ENCODE data around the gene S100P. TPM values are rescaled to one million over a fixed set of nuclear protein-coding genes. Genes with fewer than 3 reads are reported as not detected.
"Not testable (repeated sequence)": the region's sequence is repeated elsewhere in the genome, so short reads cannot be mapped to it uniquely, and the experiment has no call there.

The S100P gene
- total RNA-seq, 1 donor from 2014 or later, result not detected

DNA sequence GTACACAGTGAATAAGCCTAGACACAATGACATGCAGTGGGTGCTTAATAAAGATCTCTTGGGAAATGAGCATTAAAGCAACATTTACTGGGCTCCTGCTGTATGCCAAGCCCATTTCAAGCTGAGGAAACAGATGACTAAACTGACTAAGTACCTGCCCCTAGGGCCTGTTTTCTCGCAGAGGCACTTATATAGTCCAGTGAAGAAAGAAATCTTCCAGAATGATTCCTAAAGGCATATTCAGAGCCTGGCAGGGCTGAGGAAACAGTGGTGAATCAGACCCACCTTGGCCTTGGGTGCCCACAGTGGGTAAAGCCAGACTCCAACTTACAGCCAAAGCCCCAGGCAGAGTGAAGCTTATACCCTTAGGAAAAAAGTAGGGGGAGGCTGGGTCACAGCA, 22.0 kb upstream of the S100P start:
- DNase-seq (ENCODE audit: missing footprints) (no peak), ATAC-seq (no peak)
- intact Hi-C loops (cut with DNase I), result no loop called here

DNA sequence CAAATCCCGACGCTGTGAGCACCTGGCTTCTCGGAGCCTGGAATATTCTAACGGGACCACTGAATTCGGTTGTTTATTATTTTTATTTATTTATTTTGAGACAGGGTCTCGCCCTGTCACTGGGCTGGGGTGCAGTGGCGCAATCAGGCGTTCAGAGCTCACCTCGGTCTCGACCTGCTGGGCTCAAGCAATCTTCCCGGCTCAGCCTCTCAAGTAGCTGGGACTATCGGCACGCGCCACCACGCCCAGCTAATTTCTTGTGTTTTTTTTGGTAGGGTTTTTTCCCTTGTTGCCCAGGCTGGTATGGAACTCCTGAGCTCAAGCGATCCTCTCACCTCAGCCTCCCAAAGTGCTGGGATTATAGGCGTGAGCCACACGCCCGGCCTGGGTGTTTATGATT, 21.5 kb upstream of the S100P start:
- DNase-seq (ENCODE audit: missing footprints) (peak; percentile 26), ATAC-seq (no peak)
- intact Hi-C loops (cut with DNase I), result no loop called here

DNA sequence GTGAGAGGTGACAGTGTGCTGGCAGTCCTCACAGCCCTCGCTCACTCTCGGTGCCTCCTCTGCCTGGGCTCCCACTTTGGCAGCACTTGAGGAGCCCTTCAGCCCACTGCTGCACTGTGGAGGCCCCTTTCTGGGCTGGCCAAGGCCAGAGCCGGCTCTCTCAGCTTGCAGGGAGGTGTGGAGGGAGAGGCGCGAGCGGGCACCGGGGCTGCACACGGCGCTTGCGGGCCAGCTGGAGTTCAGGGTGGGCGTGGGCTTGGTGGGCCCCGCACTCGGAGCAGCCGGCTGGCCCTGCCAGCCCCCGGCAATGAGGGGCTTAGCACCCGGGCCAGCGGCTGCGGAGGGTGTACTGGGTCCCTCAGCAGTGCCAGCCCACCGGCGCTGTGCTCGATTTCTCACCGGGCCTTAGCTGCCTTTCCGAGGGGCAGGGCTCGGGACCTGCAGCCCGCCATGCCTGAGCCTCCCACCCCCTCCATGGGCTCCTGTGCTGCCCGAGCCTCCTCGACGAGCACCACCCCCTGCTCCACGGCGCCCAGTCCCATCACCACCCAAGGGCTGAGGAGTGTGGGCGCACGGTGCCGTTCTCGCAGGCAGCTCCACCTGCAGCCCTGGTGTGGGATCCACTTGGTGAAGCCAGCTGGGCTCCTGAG, 21.0 kb upstream of the S100P start:
- ATAC-seq; intact Hi-C loops (cut with DNase I); DNase-seq (ENCODE audit: missing footprints): not testable (repeated sequence)

DNA sequence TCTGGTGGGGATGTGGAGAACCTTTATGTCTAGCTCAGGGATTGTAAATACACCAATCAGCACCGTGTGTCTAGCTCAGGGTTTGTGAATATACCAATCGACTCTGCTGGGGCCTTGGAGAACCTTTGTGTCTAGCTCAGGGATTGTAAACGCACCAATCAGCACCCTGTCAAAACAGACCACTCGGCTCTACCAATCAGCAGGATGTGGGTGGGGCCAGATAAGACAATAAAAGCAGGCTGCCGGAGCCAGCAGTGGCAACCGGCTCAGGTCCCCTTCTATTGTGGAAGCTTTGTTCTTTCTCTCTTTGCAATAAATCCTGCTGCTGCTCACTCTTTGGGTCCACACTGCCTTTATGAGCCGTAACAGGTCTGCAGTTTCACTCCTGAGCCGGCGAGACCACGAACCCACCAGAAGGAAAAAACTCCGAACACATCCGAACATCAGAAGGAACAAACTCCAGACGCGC, 20.5 kb upstream of the S100P start:
- DNase-seq (ENCODE audit: missing footprints); intact Hi-C loops (cut with DNase I); ATAC-seq: not testable (repeated sequence)

DNA sequence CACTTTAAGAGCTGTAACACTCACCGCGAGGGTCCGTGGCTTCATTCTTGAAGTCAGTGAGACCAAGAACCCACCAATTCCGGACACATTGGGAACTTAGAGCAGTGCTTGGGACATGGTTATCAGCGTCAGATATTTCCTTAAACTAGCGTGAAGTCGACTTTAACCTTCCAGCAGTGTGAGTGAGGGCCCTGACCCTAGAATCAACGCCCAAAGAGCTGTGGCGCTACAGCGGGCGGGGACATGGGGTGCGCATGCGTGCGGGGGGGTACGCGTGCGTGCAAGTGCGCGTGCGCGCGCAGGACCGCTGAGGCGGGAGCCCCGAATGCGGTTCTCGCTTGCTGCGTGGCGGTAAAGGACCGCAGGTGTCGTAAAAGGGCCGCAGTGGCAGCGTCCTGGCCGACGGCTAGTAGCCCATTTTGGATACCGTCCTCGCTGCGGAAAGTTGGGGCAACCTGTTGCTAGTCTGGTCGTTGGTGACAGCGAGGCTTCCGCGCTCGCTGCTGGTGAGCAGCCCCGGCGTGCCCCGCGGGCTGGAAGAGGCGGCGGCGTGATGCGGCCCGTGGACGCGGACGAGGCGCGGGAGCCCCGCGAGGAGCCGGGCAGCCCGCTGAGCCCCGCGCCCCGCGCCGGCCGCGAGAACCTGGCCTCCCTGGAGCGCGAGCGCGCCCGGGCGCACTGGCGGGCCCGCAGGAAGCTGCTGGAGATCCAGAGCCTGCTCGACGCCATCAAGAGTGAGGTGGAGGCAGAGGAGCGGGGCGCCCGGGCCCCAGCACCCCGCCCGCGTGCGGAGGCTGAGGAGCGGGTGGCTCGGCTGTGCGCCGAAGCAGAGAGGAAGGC, 19.8 kb upstream of the S100P start:
- DNase-seq (ENCODE audit: missing footprints), result peak; percentile 96
- intact Hi-C loops (cut with DNase I), result loop anchor here (2.0 kb wide), 1 partner anchor 35 kb away; the partner anchor contains the start of gene MRFAP1L1

DNA sequence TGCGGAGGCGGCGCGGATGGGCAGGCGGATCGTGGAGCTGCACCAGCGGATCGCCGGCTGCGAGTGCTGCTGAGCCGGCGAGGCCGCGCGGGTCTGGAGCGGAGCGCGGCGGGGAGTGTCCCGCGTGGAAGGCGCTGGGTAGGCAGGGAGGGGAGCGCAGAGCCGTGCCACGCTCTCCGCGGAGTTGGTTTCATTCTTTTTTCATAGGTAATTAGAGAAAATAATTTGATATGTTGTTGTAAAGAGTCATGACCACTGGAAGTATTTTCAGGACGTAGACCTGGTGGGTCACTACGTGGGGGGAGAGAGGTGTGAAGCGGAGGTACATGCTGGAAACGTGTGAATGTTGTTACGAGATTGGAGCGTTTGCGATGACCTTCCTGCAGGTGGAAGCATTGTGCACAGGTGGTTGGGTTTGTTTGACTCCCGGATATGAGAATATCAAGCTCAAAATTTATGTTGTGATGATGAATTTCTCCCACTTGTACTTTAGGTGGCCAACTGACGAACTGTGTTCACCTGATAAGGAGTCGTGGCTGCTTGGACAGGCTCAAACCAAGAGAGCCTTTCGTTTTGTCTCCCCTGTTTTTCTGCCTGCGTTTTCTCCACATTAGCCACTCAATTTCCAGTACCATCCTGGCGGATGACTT, 19.1 kb upstream of the S100P start:
- no peak for DNase-seq (ENCODE audit: missing footprints)
- intact Hi-C loops (cut with DNase I), result loop anchor here (2.0 kb wide), 1 partner anchor 34 kb away; the partner anchor contains the start of gene MRFAP1L1
- ATAC-seq, result no peak

More for the DNA sequence above, 19.8 kb upstream of the S100P start:
- peak; percentile 96 for ATAC-seq

DNA sequence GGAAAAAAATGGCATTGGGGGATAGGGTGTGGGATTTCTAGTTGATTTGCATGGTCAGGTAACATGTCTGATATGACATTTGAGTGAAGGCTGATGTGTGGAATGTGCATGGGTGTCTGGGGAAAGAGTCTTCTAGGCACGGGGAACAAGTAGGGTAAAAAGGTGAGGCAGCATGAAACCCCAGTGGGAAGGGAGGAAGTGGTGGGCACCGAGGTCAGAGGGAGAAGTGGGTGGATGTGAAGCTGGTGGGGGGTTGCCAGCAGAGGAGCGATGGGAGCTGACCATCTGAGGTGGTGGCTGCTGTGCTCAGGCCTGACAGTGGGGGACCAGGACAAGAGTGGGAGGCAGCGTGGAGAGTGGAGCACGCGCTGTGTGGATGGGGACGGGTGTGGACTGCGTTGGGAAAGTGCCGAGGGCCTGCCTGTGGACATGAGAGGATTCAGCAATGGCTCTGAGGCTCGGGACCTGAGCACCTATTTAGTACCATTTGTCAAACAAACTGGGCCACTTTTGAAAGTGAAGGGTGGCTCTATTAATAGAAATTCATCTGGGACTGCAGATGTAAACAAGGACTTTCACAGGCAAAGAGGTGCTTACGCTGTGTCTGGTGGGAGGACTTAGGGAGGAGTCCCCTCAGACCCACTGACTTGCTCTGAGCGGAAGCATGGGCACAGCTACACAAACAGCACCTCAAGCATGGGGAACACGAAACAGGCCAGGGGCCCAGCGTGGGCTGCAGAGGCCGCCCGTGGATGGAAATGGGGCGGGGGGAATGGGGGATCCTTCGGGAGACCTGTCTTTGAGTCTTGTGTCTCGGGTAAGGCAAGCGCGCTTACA, 16.7 kb upstream of the S100P start:
- DNase-seq (ENCODE audit: missing footprints), result no peak
- ATAC-seq, result no peak
- intact Hi-C loops (cut with DNase I), result no loop called here

DNA sequence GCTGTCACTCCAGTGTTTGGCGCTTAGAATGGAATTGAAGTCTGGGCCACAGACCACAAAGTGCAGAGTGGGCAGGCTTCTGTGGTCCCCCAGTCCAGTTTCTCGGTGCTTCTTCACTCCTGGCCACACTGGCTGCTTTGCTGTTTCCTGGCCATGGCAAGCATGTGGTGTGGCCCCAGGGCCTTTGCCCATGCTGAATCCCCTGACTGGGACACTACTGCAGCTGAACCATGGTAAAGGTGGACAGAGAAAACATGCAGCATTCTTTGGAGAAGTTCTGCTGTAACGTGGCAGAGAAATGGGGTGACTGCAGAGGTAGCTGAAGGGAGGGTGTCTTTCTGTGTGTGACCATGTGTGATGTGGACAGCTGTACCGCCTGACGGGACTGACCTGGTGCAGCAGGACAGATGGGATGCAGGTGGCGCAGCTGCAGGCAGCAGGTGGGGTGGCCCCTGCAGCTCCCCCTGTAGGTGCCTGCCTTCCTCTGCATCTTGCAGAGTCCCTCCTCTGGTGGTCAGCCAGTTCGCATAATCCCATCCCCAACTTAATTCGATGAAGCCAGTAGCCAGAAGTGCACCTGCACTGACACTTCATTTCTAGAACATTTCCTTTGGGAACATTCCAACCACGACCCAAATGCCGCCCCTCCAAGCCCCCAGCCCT, 13.2 kb upstream of the S100P start:
- DNase-seq (ENCODE audit: missing footprints) (no peak), ATAC-seq (no peak)
- intact Hi-C loops (cut with DNase I), result no loop called here

DNA sequence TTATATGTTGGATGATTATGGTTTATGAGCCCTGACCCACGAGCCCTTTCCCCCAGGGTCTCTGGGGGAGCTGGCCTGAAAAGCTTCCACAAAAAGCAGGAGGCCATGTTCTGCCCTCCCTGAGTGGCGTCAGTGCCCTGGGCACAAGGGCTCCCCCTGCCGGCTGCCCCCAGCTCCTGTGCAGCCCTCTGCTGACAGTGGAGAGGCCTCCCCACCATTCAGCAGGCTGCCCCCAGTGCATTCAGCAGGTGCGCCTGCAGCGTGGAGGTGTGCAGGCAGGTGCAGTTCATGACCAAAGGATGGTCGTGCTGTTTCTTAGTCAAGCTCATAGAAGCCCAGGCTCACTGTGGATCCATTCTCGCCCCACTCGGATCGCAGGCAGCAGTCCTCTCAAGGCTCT, 12.5 kb upstream of the S100P start:
- DNase-seq (ENCODE audit: missing footprints) (no peak), ATAC-seq (no peak)
- intact Hi-C loops (cut with DNase I), result no loop called here

DNA sequence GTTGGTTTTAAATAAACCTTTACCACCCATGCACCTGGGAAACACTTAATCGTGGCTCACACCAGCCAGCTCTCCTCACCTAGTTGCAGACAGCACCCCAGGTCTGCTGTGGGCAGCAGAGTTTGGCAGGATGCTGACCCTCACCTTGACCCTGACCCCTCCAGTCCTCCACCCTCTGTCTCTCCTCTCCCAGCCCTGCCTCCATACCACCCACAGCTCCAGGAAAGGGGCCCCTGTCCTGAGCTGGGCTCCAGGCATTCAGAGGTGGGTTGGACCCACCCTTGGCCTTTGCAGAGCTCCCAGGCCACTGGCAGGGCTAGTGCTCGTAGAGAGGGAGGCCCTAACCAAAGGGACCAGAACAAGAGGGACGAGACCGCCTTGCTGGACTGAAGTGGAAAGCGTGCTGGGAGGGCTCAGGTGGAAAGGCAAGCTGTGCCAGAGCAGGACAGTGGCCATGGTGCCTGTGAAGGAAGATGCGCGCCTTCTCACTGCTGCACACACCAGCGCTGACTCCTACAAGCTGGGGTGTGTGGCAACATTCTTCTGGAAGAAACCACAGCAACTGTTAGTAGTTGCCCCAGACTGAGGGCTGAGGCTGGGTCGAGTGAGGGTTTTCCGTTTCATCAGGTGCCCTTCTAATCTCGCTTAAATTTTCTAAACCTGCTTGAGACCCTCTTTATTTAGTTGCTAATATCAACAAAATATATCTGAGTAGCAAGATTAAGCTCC, 10.7 kb upstream of the S100P start:
- no peak for DNase-seq (ENCODE audit: missing footprints)
- intact Hi-C loops (cut with DNase I), result no loop called here
- no peak for ATAC-seq

DNA sequence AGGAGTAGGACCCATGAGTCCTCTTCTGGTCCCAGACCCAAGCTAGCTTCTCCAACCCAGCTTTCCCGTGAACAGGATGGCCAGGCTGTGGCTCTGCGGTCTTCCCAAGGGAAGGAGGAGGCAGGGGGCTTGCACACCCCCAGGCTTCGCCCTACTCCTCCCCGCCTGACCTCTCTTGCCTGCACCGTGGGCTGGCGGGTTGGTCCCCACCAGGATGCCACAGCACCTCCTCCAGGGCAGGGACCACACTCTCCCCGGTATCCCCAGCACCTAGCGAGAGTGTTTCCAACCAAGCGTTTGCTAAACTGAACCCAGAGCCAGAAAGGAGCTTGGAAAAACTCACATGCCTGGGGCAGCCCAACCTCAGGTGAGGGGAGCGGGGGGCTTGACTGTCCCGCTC, 9.0 kb upstream of the S100P start:
- DNase-seq (ENCODE audit: missing footprints) (no peak), ATAC-seq (no peak)
- intact Hi-C loops (cut with DNase I), result no loop called here

DNA sequence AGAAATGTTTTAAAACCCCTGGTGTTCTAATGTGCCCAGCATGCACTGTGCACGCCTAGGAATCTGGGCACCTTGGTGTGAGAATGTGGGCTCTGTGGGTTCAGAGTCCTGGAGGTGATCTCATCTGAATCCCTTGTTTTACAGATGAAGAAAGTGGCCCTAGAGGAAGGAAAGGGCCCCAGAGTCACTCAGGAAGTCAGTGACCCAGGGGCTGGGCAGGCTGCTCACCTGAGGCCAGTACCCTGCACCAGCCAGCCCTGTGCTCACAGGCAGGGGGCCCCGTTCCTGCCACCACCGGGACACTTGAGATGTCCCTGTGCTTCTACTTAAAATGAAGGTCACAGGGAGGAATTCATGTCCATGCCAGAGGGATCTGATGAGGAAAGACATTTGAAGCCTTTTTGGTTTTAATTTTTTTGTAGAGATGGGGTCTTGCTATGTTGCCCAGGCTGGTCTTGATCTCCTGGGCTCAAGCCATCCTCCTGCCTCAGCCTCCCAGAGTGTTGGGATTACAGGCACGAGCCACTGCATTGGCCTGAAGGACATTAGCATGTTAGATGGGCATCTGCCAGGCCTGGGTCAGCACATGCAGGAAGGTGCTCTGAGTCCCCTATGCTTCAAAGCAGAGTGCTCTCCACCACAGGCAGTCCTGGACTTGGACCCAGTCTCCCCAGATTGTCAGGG, 7.4 kb upstream of the S100P start:
- intact Hi-C loops (cut with DNase I), result no loop called here
- no peak for ATAC-seq
- no peak for DNase-seq (ENCODE audit: missing footprints)

DNA sequence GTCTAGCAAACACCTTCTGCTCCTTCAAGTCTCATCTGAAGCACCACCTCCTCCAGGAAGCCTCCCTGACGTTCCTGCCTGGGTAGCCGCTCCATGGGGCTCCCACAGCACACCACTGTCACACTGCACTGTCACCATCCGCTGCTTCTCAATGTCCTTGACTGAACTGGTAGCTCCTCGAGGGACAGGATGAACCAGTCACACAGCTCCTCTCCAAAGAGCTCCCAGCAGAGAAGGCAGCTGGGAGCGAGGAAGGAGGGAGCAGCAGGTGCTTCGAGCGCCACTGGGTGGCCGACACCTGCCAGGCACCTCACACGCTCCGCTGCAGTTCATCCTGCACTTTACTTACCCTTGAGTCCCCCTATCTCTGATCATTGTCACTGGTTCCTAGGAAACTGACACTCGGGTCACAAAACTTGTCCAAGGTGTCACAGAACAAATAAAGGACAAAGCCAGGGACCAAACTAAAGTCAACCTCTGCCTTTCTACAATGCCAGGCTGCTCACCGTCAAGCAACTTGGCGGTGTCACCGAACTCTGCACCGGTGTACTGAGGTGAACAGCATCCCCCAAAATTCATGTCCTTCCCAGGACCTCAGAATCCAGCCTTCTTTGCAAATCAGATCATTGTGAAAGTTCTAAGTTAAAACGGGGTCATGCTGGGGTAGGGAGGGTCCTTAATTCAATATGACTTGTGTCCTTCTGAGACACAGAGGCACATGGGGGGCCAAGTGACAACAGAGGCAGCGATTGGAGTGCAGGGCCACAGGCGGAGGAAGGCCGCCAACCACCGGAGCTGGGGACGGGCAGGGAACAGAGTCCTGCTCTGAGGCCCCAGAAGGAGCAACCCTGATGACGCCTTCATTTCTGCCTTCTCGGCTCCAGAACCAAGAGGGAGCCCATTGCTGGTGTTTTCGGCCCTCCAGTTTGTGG, 5.5 kb upstream of the S100P start:
- ATAC-seq, result no peak
- intact Hi-C loops (cut with DNase I), result no loop called here

DNA sequence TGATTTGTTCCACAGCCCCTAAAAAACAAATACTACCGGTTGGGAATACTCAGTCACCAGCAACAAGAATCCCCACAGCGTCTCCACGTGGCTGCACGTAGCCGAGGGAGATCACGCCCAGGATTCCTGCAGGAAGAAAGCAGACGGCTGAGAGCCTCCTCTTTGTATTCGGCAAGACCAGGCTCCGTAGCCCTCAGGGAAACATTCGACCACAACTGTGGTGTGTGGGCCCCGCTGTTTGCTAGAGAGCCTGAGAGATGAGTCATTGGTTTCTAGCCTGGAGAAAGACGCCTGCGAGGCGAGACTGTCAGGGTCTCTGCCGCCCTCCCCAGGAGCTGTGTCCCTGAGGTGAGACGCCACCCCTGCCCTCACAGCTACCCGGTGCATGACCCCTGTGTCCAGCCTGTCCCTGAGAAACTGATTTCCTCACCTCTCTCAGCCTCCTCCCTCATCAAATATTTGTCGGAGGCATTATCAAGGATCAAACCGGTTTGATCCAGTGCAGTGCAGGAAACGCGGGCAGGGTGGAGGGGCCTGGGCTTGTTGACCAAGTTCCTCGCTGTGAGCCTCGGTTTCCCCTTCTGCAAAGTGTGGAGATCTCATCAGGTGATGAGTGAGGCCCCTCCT, 4.7 kb upstream of the S100P start:
- DNase-seq (ENCODE audit: missing footprints) (no peak), ATAC-seq (peak; percentile 20)
- intact Hi-C loops (cut with DNase I), result no loop called here

More for the DNA sequence above, 5.5 kb upstream of the S100P start:
- DNase-seq (ENCODE audit: missing footprints), result no peak

DNA sequence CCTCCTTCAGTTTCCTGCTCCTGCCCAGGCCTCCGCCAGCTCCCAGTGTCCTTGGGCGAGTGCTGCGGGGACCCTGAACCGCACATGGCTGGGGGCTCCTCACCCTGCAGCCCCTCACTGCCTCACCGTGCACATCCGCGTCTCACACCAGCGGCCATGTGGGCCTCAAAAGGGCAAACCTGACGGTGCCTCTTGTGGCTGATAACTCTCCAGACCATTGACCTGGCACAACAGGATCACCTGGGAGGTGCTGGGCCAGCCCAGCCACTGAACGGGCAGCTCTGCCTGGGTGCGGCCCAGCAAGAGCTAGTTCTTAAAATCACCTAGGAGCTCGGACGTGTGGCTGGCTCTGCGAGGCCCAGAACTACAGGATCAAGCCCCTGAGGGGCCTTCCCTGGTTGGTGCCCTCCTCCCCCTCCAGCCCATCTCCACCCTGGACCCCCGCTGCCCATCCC, 4.1 kb upstream of the S100P start:
- intact Hi-C loops (cut with DNase I), result no loop called here
- no peak for ATAC-seq
- no peak for DNase-seq (ENCODE audit: missing footprints)

Measured in Right ventricle myocardium inferior (tissue), 1 donor.